Erythroblast (primary cell): ENCODE measurements around the gene RBM20.

Experiments
- DNase-seq, 2 experiments: peaks; one replicate each; lab custom pipeline; 2025; lab: John Stamatoyannopoulos, UW
- GATA1 ChIP-seq: IDR thresholded peaks from 2 replicates; pipeline ENCODE4 v1.6.1; 2011; ENCODE audit warnings: low read depth, mild to moderate bottlenecking, control low read depth, low read length, moderate library complexity
- POLR2A ChIP-seq: IDR thresholded peaks from 2 replicates; pipeline ENCODE4 v1.6.1; 2011; ENCODE audit warnings: mild to moderate bottlenecking, low read length

The RBM20 gene

DNA sequence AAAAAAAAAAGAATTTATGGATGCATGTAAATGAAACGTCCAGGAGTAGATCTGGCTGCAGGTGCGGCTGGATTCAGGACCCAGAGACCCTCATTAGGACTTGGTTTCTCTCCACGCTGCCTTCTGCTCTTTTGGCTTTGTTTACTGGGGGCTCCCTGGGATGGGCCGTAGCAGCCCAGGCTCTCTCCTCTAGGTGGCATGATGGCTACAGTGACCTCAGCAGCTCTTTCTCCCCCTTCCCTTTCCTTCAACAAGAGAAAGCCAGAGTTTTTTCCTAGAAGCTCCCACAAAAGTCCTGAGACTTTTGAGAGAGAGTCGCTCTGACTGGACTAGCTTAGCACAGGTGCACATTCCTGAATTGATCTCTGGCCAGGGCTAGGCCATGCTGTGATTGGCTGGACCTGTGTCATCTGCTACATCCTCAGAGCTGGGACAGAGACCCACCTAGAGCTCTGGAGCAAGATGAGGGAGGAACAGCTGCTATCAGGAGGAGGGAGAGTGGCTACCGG is 159.7 kb downstream of the RBM20 start:
- peak; percentile 47 to 65 for DNase-seq
- TF ChIP-seq GATA1: no peak
- TF ChIP-seq POLR2A: no peak

GRCh38 chr10:110804376-110804775 is 160.2 kb downstream of the RBM20 start:
- TF ChIP-seq GATA1 (no peak), POLR2A (no peak)
- no peak for DNase-seq

DNA sequence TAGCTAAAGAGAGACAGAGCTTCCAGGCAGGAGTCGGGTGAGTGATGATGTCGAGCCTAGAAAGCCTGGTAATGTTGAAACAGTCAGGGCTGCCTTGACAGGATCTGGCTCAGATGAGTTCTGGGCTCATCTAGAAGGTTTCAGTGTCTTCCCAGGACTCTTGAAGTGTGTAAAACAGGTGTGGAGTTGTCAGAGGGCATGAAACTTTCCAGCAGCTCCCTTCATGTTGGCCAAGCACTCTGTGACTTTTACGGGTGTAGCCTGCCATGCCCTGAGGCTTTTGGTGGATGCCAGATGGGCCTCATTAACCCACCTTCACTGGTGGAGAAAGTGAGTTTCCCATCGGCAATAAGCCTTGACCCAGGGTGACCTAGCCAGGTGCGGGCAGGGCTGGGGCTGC is 161.2 kb downstream of the RBM20 start:
- no peak for DNase-seq
- TF ChIP-seq POLR2A: no peak
- TF ChIP-seq GATA1: no peak

DNA sequence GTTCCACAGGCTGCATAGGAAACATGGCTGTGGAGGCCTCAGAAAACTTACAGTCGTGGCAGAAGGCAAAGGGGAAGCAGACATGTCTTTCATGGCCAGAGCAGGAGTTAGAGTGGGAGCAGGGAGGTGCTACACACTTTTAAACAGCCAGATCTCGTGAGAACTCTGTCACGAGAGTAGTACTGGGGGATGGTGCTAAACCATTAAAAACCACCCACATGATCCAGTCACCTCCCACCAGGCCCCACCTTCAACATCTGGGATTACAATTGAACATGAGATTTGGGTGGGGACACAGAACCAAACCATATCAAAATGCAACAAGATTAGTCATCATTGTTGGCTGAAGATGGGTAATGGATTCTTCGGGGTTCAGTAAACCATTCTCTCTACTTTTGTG is 162.2 kb downstream of the RBM20 start:
- TF ChIP-seq GATA1 (no peak), POLR2A (no peak)
- DNase-seq: peak in 1 of 2 experiments; percentile 24

DNA sequence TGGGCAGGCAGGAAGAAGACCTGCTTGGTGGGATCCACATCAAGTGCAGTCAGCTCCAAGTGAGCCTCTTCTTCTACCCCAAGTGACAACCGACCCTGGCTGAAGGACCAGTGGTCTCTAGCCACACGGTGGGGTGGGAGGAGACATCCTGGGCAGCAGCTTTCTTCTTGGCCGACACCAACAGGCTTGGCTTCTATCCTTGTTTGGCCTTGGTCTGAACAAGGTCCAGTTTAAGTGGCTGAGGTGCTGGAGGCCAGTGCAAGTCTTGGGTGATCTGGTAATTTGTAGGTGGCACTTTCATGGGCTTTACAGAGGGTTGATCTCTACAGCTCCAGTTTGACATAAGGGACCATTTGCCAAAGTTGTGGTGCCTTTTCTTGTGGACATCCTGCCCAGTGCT is 164.0 kb downstream of the RBM20 start:
- TF ChIP-seq GATA1 (no peak), POLR2A (no peak)
- DNase-seq: no peak

DNA sequence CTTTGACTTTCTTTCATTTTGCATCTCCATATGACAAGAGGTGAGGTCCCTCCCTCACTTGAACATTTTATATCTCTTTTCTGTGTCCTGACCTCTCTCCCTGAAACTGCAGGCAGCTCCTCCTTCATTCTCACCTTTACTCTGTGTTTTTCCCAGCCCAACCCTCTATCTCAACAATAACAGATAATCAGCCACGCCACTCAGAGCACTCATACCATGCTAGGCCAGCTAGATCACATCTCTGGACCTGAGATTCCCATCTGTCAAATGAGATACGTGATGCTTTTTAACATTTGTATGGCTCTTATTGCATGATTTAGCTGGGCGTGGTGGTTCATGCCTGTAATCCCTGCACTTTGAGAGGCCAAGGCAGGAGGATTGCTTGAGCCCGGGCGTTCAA is 164.5 kb downstream of the RBM20 start:
- no peak for DNase-seq
- TF ChIP-seq POLR2A (no peak), GATA1 (no peak)

- no peak for DNase-seq
- TF ChIP-seq GATA1 (no peak), POLR2A (no peak)
Observed at GRCh38 chr10:110810625-110811024, 166.5 kb downstream of the RBM20 start.

- no peak for DNase-seq
- TF ChIP-seq GATA1: no peak
- TF ChIP-seq POLR2A: no peak
Observed at GRCh38 chr10:110811791-110812581, 167.8 kb downstream of the RBM20 start.

DNA sequence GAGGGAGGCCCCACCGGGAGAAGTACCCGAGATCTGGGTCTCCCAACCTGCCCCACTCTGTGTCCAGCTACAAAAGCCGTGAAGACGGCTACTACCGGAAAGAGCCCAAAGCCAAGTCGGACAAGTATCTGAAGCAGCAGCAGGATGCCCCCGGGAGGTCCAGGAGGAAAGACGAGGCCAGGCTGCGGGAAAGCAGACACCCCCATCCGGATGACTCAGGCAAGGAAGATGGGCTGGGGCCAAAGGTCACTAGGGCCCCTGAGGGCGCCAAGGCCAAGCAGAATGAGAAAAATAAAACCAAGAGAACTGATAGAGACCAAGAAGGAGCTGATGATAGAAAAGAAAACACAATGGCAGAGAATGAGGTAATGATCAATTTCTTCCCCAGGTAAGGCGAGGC is 168.4 kb downstream of the RBM20 start:
- TF ChIP-seq GATA1 (no peak), POLR2A (no peak)
- no peak for DNase-seq

DNA sequence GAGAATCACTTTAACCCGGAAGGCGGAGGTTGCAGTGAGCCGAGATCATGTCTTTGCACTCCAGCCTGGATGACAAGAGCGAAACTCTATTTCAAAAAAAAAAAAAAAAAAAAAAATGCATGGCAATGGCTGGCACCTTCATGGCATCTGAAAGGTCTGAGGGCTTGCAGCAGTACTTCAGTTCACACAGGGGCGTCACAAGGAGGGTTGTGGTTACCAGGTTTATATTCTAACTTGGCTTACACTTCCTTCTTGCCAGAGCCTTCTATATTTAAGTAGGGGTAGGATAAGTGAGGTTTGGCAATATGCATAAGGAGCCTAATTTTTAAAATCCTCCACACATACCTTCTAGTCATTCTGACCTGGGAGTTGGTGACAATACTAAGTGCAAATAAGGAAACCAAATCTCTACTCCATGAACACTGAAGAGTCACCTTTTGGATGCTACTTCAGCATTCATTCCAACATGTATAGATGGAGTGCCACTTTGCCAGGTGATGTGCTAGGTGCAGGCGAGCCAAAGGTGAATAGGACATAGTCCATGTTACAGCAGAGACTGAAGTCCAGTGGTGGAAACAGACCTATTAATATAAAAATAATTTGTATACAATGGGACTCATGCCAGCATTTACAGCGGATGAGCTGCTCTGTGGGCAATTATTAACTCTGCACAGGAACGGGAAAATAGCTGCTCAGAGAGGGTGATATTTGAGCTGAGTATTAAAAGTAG is 169.8 kb downstream of the RBM20 start:
- TF ChIP-seq POLR2A (no peak), GATA1 (no peak)
- DNase-seq: no peak

DNA sequence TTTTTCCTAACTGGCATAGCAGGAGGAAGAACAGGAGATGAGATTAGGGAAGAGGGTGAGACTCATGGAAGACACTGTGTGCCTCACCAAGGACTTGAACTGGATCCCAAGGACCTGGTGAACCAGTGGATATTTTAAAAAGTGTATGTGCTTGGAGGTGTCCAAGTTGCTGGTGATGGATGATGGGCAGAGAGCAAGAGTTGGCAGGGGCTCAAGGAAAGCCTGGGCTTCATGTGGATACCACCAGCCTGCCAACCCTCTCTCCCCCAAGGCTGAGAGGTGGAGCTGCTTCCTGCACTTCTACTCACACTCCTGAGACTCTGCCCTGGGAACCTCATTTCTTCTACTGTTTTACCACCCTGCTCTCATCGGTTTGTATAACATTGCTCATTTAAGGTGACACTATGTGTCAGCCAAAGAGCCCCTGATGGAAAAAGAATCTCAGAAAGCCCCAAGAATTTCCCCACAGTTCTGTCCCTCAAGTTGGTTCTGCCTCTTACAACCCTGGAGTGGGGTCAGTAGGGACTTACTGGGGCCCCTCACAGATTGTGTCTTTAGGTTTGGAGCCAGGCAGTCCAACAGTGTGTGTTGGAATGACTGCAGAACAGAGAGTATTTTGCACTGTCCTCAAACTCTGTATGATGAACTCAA is 171.3 kb downstream of the RBM20 start:
- no peak for TF ChIP-seq POLR2A
- DNase-seq: no peak

DNA sequence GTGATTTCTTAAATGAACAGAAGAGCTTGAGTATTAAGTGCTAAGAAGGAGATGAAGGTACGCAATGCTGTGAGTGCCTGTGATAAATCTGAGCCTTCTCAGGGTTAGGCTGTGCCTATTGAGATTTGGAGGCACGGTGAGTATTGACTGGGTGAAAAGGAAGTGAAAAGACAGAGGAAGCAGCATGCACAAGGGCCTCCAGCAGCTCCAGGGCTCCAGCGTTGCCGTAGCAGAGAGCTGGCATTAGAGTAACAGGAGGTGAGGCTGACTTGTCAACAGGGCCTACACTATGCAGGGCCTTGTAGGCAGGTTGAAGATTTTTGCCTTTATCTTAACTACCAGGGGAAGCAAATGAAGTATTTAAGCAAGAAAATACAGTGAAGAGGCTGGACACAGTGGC is 173.5 kb downstream of the RBM20 start:
- no peak for DNase-seq
- no peak for TF ChIP-seq GATA1
- no peak for TF ChIP-seq POLR2A

DNA sequence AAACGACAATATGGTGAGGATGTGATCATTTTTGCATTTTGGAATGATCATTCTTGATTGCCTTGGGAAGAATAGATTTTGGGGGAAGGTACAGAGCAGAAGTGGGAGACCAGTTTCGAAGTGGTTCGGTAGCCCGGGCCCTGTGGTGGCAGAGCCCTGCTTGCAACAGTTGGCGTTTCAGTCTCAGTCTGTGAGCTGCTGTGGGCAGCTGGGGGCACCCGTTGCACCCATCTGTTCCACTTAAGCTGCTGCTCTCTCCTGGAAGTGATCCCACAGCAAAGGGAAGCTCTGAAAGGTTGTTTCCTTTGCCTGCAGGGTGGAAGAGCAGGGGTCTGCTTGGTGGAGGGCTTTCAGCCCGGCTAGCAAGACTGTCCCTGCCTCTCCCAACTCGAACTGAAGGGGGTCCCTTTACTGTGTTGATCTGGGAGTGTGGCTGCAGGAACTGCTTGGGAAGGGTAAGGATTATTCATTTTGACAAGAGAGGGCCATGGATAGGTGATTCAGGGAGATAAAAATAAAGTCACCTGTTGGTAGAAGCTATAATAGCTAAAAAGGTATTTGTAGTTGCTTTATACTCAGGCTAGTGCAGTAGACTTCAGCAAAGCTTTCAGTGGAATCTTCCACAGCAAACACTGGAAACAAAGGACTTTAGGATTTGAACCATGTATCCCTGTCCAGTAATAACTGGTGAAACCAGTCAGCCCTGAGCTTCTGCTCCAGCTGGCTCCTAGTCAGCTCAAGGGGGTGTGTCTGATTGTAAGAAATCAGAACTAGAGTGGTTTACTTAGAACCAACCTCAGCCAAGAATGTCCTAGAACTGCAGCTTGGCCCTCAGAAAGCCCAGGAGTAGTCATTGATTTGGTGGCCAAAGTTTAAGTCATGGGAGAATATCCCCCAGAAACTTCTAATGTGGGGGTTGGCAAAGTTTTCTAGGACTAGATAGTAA is 174.4 kb downstream of the RBM20 start:
- no peak for TF ChIP-seq POLR2A
- TF ChIP-seq GATA1: no peak
- no peak for DNase-seq
